Naive B cell (primary cell): ENCODE measurements around the gene C5orf47. TPM values are rescaled to one million over a fixed set of nuclear protein-coding genes. Genes with fewer than 3 reads are reported as not detected.

Experiments
- ATAC-seq, 2 donors: fragments of 150-1000 bp; cut with Tn5 transposase; 2 replicates each; pipeline ENCODE4 v1.10.0; 2021; ENCODE audit warnings: low read depth in 2 of 2, mild to moderate bottlenecking in 2 of 2, moderate library complexity in 2 of 2
- DNase-seq: peaks from one replicate; pipeline ENCODE4 v3.0.0; 2022
- H3K27ac Mint-ChIP-seq, 6 donors: one replicate each; pipeline ENCODE4 v1.8.0; 2020 to 2022; ENCODE audit warnings: mild to moderate bottlenecking in 6 of 6, mixed read lengths in 6 of 6, moderate library complexity in 5 of 6, inconsistent platforms in 2 of 6
- H3K27me3 Mint-ChIP-seq, 3 donors: one replicate each; pipeline ENCODE4 v1.8.0; 2021 to 2022; ENCODE audit warnings: mixed read lengths in 3 of 3, mild to moderate bottlenecking in 1 of 3
- H3K36me3 Mint-ChIP-seq, 2 donors: one replicate each; pipeline ENCODE4 v1.8.0; 2020 to 2022; ENCODE audit warnings: mixed read lengths in 2 of 2, inconsistent platforms in 1 of 2, mild to moderate bottlenecking in 1 of 2
- H3K4me1 Mint-ChIP-seq, 3 donors: one replicate each; pipeline ENCODE4 v1.8.0; 2020 to 2022; ENCODE audit warnings: mixed read lengths in 3 of 3, inconsistent platforms in 1 of 3, mild to moderate bottlenecking in 1 of 3, moderate library complexity in 1 of 3
- H3K4me3 Mint-ChIP-seq, 8 donors: one replicate each; pipeline ENCODE4 v1.8.0; 2020 to 2022; ENCODE audit warnings: mild to moderate bottlenecking in 8 of 8, mixed read lengths in 8 of 8, moderate library complexity in 8 of 8, inconsistent platforms in 2 of 8
- H3K9me3 Mint-ChIP-seq, 7 donors: one replicate each; pipeline ENCODE4 v1.8.0; 2020 to 2022; ENCODE audit warnings: mixed read lengths in 7 of 7, mild to moderate bottlenecking in 5 of 7, inconsistent platforms in 2 of 7, moderate library complexity in 1 of 7
- polyA plus RNA-seq, 6 donors: library from polyadenylated mRNA; unstranded; fragments of 300-500 nt; fragmentation: Illumina TruSeq; gene quantifications; one replicate each; pipeline ENCODE4 v1.2.3, GENCODE V29; 2021; ENCODE audit warnings: low read depth in 6 of 6

C5orf47 gene
- polyA plus RNA-seq, 6 donors from 2014 or later: not detected

DNA sequence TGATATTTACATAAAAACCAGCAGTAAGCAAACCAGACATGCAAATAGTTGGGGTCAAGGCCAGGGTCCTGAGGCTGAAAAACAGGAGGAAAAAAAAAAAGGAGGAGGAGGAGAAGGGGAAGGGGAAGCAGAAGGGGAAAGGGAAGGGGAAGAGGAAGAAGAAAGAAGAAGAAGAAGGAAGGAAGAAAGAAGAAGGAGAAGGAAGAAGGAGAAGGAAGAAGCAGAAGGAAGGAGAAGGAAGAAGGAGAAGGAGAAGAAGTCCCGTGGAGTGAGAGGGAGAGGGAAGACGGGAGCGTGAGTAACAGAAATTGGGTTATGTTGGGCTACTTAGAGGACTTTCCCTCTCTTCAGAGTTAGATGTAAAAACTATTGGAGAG is 31.9 kb downstream of the C5orf47 start:
- Mint-ChIP-seq H3K9me3 (peaks cover 0 to 15% (median 5%) of the 10 kb centered on the region in 7 donors), H3K4me3 (no peak overlapping the region), H3K4me1 (no peaks in the 10 kb centered on the region), H3K36me3 (peaks cover 4 to 6% of the 10 kb centered on the region in 2 donors), H3K27me3 (peaks cover 24 to 40% (median 38%) of the 10 kb centered on the region in 3 donors), H3K27ac (no peak overlapping the region)
- DNase-seq (no peak), ATAC-seq (no peak)

DNA sequence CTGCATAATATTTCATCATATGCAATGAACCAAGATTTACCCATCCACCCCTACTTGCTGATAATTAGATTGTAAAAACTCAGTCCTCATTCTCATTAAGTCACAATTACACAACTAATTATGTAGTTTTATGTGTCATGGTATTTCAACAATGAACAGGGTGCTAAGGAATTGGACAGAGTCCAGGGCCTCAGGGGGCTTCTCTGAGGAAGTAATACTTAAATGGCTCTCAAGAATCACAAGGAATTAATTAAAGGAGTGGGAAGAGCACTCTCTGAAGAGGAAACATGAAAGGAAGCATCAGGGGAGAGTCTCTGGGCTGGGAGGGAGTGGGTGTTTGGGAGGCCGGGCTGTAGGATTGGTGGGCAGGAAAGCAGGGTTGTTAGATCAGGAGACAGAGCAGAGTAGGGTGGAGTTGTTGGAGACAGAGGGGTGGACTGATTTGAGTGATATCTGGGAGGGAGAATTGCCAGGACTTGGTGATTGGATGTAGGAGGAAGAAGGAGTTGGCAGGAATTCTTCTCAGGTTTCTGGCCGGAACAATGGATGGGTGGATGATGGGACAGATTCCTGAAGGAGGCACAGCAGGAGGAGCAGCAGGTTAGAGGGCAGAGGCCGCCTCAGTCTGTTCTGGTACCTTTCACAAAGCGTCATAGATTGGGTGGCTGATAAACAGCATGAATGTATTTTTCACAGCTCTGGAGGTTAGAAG is 33.6 kb downstream of the C5orf47 start:
- Mint-ChIP-seq H3K4me3 (no peak overlapping the region), H3K9me3 (peaks cover 0 to 15% (median 5%) of the 10 kb centered on the region in 7 donors), H3K4me1 (no peaks in the 10 kb centered on the region), H3K36me3 (peaks cover 4 to 6% of the 10 kb centered on the region in 2 donors), H3K27me3 (peaks cover 29 to 42% (median 40%) of the 10 kb centered on the region in 3 donors), H3K27ac (no peak overlapping the region)
- DNase-seq: no peak
- no peak for ATAC-seq

DNA sequence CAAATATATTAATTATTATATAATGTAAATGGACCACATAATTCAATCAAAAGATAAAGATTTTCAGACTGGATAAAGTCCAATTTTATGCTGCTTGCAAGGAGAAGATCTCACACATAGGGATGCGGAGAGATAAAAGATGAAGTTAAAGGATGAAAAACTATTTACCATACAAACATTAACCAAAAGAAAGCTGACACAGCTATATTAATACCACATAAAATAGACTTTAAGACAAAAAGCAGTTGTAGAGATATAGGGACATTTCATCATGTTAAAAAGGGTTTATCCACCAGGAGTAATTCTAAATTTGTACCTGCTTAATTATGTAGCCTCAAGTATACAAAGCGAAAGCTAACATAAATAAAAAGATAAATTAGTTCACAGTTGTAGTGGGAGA is 41.3 kb downstream of the C5orf47 start:
- peaks cover 5 to 29% of the 10 kb centered on the region in 2 donors for H3K36me3 Mint-ChIP-seq
- ATAC-seq (no peak), DNase-seq (no peak)
- no peak overlapping the region for H3K27ac Mint-ChIP-seq
- no peak overlapping the region for H3K4me3 Mint-ChIP-seq
- peaks cover 7 to 25% (median 20%) of the 10 kb centered on the region in 3 donors for H3K27me3 Mint-ChIP-seq
- no peaks in the 10 kb centered on the region for H3K4me1 Mint-ChIP-seq
- H3K9me3 Mint-ChIP-seq: peaks cover 22 to 42% (median 28%) of the 10 kb centered on the region in 7 donors

DNA sequence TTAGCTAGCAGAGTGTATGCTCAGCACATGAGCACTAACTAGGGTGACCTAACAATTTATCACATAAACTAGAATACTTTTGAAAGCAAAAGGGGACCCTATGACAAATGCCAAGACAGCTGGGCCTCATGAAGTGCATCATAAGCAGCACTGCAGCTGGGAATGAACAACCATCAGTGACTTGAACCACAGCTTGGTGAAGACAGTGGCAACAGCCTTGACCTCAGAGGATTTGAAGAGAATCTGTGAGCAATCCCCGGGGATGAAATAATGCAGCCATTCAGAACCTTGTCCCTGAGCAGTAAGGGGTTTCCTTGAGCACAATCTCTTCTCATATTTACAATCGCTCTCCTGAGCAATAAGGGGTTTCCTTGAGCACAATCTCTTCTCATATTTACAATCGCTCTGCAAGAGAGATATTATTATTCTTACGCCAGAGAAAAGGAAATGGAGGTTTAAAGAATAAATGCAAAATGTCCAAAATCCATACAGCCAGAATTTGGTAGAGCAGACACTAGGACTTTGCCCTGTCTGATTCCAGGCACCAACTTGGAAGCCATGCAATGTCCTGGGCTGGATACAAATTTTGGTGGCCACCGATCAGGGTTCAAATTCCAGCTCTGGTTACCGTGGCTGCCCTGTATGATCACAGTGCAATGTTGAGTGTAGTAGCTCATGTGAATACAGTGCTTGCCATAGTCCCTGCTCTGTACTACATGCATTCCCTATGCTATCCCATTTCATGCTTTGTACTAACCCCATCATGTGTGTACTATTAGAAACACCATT is 55.7 kb downstream of the C5orf47 start:
- Mint-ChIP-seq H3K36me3 (no peaks in the 10 kb centered on the region), H3K4me3 (no peak overlapping the region), H3K27me3 (peaks cover 43 to 62% (median 44%) of the 10 kb centered on the region in 3 donors), H3K27ac (no peak overlapping the region), H3K4me1 (no peaks in the 10 kb centered on the region), H3K9me3 (peaks cover 0 to 4% (median 0%) of the 10 kb centered on the region in 7 donors)
- no peak for DNase-seq
- ATAC-seq: no peak

DNA sequence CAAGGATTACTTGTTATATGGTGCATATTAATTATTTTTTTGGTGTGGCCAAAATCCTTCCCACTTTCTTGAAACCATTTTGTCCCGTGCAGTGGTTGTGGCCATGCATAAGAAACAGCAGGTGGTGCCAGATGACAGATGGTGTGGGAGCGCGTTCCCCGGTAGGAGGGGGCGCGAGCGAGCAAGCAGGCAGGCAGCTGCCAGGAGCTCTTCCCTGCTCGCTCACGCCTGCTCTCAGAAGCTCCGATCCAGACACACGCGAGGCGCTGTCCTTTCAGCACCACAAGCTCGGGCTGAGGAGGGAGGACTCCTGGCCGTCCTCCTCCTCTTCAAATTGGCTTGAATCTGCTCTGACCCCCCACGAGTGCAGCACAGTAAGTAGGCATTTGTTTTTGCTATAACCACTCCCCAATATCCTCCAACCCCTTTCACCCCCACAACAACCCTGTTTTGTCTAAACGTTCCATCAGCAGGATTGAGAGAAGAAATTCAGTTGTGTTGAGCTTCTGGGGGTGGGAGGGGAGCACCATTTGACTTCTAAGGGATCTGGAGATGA is 56.6 kb downstream of the C5orf47 start, which contains the start of gene NSG2:
TSS of gene NSG2 (plus strand) at position 237 of the 556 bp plus-strand sequence. CDS start 1,050 bp downstream, outside the sequence.
- Mint-ChIP-seq H3K4me3 (no peak within 1 kb of the TSS), H3K36me3 (no peaks in the 10 kb centered on the region)
- ATAC-seq: no peak

DNA sequence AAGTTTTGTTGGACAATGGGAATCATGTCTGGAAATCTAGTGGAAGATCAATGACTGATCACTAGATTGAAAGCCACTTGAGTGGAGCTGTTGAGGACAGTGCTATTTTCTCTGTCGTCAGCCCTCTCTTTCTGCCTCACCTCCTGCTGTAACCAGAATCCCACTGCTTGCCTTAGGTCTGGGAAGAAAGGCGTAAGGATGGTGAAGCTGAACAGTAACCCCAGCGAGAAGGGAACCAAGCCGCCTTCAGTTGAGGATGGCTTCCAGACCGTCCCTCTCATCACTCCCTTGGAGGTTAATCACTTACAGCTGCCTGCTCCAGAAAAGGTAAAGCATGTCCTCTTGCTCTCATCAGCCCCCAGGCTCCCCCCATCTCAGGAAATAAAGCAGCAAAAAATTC is 57.6 kb downstream of the C5orf47 start:
- no peak for ATAC-seq
- H3K4me3 Mint-ChIP-seq: no peak overlapping the region

More for the DNA sequence above, 56.6 kb downstream of the C5orf47 start, which contains the start of gene NSG2:
- Mint-ChIP-seq H3K27ac (no peak within 1 kb of the TSS), H3K9me3 (peaks cover 0 to 4% (median 0%) of the 10 kb centered on the region in 7 donors), H3K4me1 (no peaks in the 10 kb centered on the region), H3K27me3 (peaks cover 36 to 53% (median 44%) of the 10 kb centered on the region in 3 donors)
- no peak for DNase-seq

DNA sequence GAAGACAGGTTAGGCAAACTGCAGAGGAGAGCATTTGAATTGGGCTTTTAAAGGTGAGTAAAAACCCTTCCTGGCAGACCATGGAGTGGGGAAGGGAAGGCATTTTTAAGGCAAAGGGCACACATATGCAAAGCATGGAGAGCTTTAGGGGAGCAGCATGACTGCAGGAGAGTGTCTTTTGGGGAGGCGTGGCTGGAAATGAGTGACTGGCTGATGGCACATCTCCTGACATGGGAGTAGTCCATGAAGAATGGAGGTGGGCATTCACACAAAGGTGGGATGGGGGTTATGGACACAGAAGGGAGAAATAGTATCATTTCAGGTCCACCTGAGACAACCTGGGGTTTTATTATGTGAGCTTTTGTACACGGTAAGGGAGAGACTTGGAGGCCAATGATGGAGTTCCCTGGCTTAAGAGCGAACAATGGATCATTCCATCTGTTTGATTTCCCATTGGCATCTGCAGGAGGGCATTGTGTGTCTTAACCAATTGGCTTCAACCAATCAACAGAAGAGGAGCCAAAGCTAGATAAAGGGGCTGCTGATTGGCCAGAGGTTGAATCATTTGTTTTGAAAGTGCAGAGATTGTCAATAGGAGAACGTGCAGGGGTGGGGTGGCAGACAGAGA is 58.6 kb downstream of the C5orf47 start:
- no peaks in the 10 kb centered on the region for H3K36me3 Mint-ChIP-seq
- no peak for ATAC-seq
- no peak for DNase-seq
- H3K4me1 Mint-ChIP-seq: no peaks in the 10 kb centered on the region
- peaks cover 0 to 4% (median 0%) of the 10 kb centered on the region in 7 donors for H3K9me3 Mint-ChIP-seq
- no peak overlapping the region for H3K4me3 Mint-ChIP-seq
- H3K27ac Mint-ChIP-seq: no peak overlapping the region
- H3K27me3 Mint-ChIP-seq: peaks cover 48 to 62% (median 49%) of the 10 kb centered on the region in 3 donors

More for the DNA sequence above, 57.6 kb downstream of the C5orf47 start:
- no peak for DNase-seq
- Mint-ChIP-seq H3K4me1 (no peaks in the 10 kb centered on the region), H3K36me3 (no peaks in the 10 kb centered on the region), H3K27ac (no peak overlapping the region), H3K9me3 (peaks cover 0 to 4% (median 0%) of the 10 kb centered on the region in 7 donors), H3K27me3 (peaks cover 44 to 60% (median 50%) of the 10 kb centered on the region in 3 donors)

DNA sequence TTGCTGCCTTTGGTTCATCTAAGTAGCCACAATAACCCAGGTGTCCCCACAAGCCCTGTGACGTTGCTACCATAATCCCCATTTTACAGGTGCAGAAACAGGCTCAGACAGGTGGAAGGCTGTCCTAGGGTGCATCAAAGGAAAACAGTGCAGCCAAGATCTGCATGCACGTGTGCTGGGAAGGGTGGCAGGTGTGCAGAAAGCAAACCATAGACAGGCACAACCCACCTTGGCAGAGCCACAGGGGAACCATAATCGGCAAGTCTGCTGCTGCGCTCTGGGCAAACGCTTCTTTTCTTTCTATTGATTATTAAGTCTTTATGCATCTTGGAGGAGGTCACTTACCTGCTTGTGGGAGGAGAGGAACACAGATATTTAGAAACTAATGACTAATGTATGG is 63.7 kb downstream of the C5orf47 start:
- no peak overlapping the region for H3K4me3 Mint-ChIP-seq
- H3K9me3 Mint-ChIP-seq: peaks cover 0 to 1% (median 0%) of the 10 kb centered on the region in 7 donors
- no peaks in the 10 kb centered on the region for H3K36me3 Mint-ChIP-seq
- H3K27me3 Mint-ChIP-seq: peaks cover 14 to 27% (median 19%) of the 10 kb centered on the region in 3 donors
- DNase-seq (no peak), ATAC-seq (no peak)
- no peaks in the 10 kb centered on the region for H3K4me1 Mint-ChIP-seq
- no peak overlapping the region for H3K27ac Mint-ChIP-seq

DNA sequence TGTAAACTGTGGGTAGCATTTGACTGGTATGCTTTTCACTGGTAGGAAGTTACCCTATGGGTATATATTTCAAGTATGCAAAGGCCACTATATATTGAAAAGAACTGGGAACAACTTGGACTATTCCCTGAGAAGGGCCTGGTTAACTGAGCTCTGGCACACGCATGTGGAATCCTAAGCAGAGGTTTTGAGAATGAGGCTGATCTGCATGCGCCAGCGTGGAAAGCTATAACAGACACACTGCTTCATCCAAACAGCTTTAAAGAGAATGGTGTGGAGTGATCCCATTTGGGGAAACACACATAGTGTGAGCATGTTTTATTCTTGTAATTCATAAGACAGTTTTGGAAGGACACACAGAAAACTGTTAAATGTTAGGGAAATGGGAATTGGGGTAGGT is 64.9 kb downstream of the C5orf47 start:
- H3K27me3 Mint-ChIP-seq: peaks cover 18 to 33% (median 24%) of the 10 kb centered on the region in 3 donors
- no peak for ATAC-seq
- no peak overlapping the region for H3K27ac Mint-ChIP-seq
- H3K4me3 Mint-ChIP-seq: no peak overlapping the region
- H3K4me1 Mint-ChIP-seq: no peaks in the 10 kb centered on the region
- no peaks in the 10 kb centered on the region for H3K36me3 Mint-ChIP-seq
- no peak for DNase-seq
- H3K9me3 Mint-ChIP-seq: peaks cover 0 to 3% (median 0%) of the 10 kb centered on the region in 7 donors

Other genes with a start within 250 kb of the C5orf47 start
- gene CPEB4, start 100.8 kb upstream of the C5orf47 start, polyA plus RNA-seq: 1 to 10 TPM in 5 of 6 donors, not detected in 1; 4.8 to 8.8 (median 6.0) TPM
- not detected for gene NSG2, start 56.5 kb downstream of the C5orf47 start, polyA plus RNA-seq